Fibroblast of skin of right quadriceps (primary cell): ENCODE measurements around the gene PYGB.
"Not testable (repeated sequence)": the region's sequence is repeated elsewhere in the genome, so short reads cannot be mapped to it uniquely, and the experiment has no call there.

ENCODE experiments used
- DNase-seq: peaks from one replicate; pipeline ENCODE4 v3.0.0-alpha.2; 2013

Gene PYGB

DNA sequence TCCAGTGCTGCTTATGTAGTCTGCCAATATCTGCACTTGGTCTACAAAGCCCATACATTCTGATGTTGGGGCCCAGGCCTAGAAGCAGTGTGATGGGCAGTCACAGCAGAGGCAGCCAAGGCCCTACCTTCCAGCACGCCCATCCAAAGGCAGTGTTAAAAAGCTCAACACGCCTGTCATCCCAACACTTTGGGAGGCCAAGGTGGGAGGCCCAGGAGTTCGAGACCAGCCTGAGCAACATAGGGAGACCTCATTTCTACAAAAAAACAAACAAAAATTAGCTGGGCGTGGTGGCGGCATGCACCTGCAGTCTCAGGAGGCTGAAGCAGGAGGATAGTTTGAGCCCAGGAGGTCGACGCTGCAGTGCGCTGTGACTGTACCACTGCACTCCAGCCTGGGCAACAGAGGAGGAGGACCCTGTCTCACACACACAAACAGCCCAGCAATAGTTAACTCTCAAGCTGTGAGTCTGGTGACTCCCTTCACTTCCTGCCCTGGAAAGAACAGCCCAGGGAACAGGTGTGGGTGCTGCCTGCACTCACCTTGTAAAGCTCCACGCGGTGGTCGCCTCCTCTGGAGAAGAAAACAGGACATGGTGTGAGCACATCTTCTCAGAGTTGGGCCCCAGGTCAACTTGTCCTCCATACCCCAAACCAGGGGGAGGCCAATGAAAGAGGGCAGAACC is 68.8 kb downstream of the PYGB start:
- no peak for DNase-seq

DNA sequence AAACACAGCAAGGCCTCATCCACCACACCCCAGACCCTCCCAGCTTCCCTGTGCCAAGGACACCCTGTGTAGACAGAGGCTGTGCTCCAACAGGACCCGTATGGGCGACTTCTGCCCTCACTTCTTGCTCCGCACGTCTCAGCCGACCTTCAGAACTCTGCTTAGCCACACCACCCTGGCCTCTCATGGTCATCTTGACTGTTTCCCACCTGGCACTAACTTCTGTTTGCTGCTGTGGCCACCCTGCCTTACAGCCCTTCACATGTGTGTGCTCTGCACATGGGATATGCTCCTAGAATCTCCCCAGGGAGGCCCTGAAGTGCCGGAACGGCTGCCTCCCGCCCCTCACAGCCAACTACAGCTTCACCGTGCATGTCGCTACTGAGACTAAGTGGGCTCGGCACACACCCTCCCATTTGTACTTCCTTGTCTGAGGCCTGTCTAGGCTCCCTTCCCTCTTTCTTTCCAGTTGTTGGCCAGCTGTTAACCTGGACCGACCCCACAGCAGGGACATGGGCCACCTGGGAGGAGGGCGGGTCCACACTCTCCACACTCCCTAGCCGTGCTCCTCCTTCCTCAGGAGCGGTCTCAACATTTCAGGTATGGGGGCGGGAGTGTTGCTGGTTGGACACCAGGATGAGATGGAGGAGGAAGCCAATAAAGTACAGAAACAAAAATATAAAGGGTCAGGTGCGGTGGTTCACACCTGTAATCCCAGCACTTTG is 69.6 kb downstream of the PYGB start:
- DNase-seq, result no peak

- DNase-seq, result no peak
Observed at GRCh38 chr20:25318471-25319240, 70.8 kb downstream of the PYGB start.

GRCh38 chr20:25319241-25320034 is 71.6 kb downstream of the PYGB start:
- no peak for DNase-seq

- DNase-seq, result no peak
Observed at GRCh38 chr20:25320035-25320800, 72.3 kb downstream of the PYGB start.

DNA sequence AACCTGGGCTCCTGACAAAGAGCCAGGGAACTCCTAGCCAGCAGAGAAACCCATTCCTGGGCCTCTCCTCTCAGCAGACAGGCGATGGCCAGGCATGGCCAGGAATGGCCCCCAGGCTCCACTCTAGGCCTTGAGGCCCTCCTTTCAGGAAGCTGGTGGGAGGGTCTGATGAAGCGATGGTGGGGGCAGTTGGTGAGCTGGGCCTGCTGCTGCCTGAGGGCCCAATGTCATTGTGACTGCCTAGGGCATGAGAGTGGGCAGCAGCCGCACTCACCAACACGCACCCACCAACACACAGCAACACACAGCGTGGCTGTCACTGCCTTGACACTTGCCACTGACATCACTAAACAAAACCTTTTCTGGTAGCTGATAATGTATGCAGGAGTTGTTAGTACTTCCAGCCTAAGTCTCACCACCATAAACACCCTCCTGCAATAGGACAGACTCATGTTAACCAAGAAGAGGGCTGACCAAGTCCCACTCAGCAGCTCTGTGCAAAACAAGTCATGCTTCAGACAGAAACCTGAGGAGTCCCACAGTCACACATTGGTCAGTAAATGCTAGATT is 73.5 kb downstream of the PYGB start:
- no peak for DNase-seq

DNA sequence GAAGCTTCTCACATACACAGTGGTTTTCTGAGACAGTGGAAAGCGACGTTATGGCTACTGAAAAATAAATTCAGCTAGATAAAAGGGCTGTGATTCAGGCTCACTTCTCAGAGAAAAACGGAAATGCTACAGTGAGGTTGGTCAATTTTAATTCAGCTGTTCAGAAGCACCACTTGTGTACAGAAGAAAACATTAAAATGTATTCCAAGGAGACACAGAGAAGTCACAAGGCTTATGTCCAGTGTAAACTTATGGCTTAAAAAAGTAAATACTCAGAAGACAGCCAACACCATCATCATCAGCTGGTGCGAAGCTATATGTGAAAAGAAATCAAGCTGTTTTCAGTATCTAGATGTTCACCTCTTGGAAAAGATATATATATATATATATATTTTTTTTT is 74.1 kb downstream of the PYGB start:
- no peak for DNase-seq

DNA sequence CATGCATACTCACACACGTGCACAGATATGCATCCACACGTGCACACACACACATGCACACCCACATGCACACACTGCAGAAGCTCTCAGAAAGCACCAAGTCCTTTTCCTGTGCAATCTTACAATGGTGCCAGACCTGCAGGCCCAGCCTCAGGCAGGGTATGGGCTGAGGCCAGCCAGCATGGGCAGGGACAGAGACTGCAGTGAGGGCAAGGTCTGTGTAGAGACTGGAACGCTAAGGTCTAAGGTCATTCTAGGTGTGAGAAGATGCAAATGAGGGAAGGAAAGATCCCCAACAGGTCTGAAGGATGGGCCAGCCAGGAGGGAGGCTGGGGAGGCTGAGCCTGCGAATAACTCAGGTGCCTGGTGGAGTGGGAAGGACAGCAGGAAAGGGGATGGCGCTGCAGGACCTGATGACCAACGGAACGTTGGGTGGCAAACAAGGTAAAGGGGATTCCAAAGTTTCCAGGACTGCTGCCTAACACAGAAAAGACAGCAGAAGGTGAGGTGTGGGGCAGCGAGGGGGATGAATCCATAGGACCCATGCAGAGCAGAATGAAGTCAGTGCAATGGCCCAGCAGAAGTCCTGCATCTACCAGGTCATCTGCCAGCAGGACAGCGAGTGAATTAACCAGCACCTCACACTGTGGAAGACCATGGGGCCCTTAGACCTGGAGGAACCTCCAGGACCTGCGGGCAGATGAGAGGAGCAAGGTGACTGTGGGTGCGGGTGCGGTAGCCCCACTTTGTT is 75.8 kb downstream of the PYGB start:
- no peak for DNase-seq

- no peak for DNase-seq
Observed at GRCh38 chr20:25324412-25324811, 76.5 kb downstream of the PYGB start.

DNA sequence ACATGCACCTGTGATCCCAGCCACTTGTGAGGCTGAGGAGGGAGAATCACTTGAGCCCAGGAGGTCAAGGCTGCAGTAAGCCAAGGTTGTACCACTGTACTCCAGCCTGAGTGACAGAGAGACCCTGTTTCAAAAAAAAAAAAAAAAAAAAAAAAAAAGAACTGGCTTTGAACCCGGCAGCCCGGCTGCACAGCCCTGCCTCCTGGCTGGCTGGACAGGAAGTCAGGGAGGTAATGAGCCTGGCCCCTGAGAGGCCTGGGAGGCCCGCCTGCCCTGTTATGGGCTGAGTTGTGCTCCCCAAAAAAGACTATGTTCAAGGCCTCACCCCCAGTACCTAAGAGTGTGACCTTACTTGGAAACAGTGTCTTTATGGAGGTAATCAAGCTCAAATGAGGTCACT is 77.2 kb downstream of the PYGB start:
- DNase-seq, result no peak

- no peak for DNase-seq
Observed at GRCh38 chr20:25325997-25326396, 78.1 kb downstream of the PYGB start.

GRCh38 chr20:25327521-25328235 is 79.8 kb downstream of the PYGB start:
- no peak for DNase-seq

DNA sequence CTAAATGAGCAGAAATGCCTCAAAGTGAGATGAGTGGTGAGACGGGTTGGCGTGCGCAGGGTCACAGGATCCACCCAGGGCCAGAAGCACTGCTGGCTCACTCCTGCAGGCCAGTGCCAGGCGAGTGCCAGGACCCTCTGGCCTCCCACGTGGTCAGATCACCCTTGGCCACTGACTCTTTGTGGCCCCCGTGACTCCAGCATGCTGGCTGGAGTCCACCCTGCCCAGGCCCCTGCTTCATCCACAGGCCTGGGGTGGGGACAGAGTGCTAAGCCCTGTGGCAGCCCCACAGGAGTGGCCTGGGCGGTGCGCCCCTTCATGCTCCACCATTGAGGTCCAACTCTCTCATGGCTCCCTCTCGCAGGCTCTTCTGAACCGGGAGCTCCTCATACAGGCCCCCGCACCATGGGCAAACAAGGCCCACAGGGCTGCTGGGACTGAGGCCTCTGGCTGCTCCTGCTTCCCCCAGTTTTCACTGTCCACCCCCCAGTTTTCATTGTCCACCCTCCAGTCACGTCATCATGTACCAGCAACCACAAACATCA is 81.1 kb downstream of the PYGB start:
- DNase-seq, result no peak

DNA sequence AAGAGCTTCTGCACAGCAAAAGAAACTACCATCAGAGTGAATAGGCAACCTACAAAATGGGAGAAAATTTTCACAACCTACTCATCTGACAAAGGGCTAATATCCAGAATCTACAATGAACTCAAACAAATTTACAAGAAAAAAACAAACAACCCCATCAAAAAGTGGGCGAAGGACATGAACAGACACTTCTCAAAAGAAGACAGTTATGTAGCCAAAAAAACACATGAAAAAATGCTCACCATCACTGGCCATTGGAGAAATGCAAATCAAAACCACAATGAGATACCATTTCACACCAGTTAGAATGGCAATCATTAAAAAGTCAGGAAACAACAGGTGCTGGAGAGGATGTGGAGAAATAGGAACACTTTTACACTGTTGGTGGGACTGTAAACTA is 87.1 kb downstream of the PYGB start:
- not testable (repeated sequence) for DNase-seq

- DNase-seq, result peak; percentile 17
Observed at GRCh38 chr20:25336561-25337422, 88.9 kb downstream of the PYGB start.

DNA sequence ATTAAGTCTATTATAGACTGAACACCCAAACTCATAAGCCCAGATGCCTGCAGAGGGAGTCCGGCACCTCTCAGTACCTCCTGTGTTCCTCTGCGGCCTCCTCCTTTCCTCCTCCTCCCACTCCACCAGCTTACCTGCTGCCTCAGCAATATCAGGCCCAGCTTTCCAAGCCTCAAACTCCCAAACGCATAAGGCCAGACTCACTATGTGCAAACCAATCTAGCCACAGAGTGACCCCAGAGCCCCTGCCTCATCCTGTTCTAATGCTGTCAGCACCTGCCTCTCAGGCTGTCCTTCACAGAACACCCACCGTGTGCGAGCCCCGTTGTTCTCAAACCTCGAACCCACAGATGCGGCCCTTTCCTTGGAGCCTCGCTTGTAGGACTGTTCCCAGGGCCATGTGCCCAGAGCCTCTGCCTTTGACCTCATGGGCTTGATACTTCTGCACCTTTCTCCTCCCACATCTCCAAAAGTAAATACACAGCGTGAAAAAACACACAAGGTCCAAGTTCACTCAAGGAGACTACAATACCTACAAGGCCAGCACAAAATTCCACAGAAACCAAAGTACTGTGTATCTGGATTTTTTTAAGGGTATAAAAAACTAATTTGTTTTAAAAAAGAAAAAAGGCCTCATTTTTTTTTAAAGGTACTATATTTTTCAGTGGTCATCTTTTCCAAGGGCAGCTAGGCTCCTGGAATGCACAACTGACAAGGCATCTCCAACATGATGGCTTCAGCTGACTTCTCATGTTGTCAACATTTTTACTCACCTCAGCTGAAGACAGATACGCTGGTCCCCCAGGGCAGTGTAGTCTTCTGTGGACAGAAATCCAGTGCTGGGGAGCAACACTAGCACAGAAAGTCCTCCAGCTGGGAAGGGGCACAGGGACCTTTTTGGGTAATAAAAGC is 90.5 kb downstream of the PYGB start:
- no peak for DNase-seq

DNA sequence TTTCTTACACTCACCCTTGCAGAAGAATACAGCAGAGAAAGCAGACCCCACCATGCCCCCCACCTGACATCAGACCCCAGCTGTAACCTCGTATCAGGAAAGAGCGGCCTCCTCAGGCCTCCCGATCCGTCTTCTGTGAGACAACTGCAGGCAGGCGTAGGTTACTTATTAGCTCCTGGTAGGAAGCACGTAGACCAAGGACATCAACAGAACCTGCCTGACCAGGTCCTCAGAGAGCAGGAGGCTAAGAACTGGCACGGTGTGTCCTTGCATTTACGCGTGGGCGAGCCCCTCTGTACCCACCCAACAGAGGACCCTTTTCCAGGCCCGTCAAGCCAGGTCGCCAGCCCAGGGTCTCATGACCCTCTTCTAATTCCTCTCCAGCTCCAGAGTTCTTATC is 91.7 kb downstream of the PYGB start:
- no peak for DNase-seq

- DNase-seq, result no peak
Observed at GRCh38 chr20:25340380-25340779, 92.5 kb downstream of the PYGB start.
